HEK293 (cell line): Measurements from ENCODE around the gene PKDCC.

ENCODE experiments used
- CTCF ChIA-PET: fragments of 350-600 bp; formaldehyde crosslinking; extraction: SDS; loops from one replicate; lab custom pipeline; 2021; ENCODE audit warnings: antibody characterized with exemption; lab: Yijun Ruan, JAX
- POLR2A ChIA-PET: fragments of 300-600 bp; formaldehyde crosslinking; extraction: SDS; loops from one replicate; lab custom pipeline; 2020; ENCODE audit warnings: antibody characterized with exemption, inconsistent platforms; lab: Yijun Ruan, JAX
- H3K27ac ChIP-seq: fragments of 200-500 bp; sonication (Bioruptor generic); 2 replicates; pipeline ENCODE4 v1.5.1; 2014; ENCODE audit warnings: low read depth, low read length, control low read depth, inconsistent platforms; ENCODE audit errors: extremely low read depth
- H3K36me3 ChIP-seq, 2 experiments: fragments of 200-500 bp in 1 of 2; sonication (Bioruptor generic) in 1 of 2; 1 replicate in 1 of 2; 2 replicates in 1 of 2; pipeline ENCODE4 v1.5.1; 2014 to 2017; ENCODE audit warnings: inconsistent platforms in 2 of 2, low read length in 2 of 2; ENCODE audit not compliant: control insufficient read depth in 2 of 2, insufficient read depth in 1 of 2
- H3K4me1 ChIP-seq: fragments of 200-500 bp; sonication (Bioruptor generic); 2 replicates; pipeline ENCODE4 v1.5.1; 2014; ENCODE audit warnings: mild to moderate bottlenecking, low read length, inconsistent platforms; ENCODE audit not compliant: control insufficient read depth, insufficient read depth
- H3K4me3 ChIP-seq: 2 replicates; pipeline ENCODE4 v1.5.1; 2011; ENCODE audit warnings: low read depth, mild to moderate bottlenecking, control low read depth, low read length, moderate library complexity
- H3K9me3 ChIP-seq: fragments of 200-500 bp; sonication (Bioruptor generic); 2 replicates; pipeline ENCODE4 v1.5.1; 2014; ENCODE audit warnings: low read depth, low read length, inconsistent platforms; ENCODE audit not compliant: control insufficient read depth, insufficient read depth
- AEBP2 ChIP-seq: fragments of 450-650 bp; formaldehyde crosslinking; IDR thresholded peaks from 2 replicates; pipeline ENCODE4 v1.5.1; 2016; ENCODE audit warnings: missing biosample characterization, missing genetic modification characterization, borderline replicate concordance
- EGR2 ChIP-seq: fragments of 450-650 bp; formaldehyde crosslinking; IDR thresholded peaks from 2 replicates; pipeline ENCODE4 v1.5.1; 2016; ENCODE audit warnings: low read depth, missing biosample characterization, missing genetic modification characterization
- KLF16 ChIP-seq: fragments of 450-650 bp; formaldehyde crosslinking; IDR thresholded peaks from 2 replicates; pipeline ENCODE4 v1.5.1; 2017; ENCODE audit warnings: missing biosample characterization, missing genetic modification characterization
- PRDM4 ChIP-seq: fragments of 450-650 bp; formaldehyde crosslinking; IDR thresholded peaks from 2 replicates; pipeline ENCODE4 v1.5.1; 2017; ENCODE audit warnings: missing biosample characterization, missing genetic modification characterization
- SP7 ChIP-seq: fragments of 450-650 bp; formaldehyde crosslinking; IDR thresholded peaks from 2 replicates; pipeline ENCODE4 v1.5.1; 2016; ENCODE audit warnings: missing biosample characterization, missing genetic modification characterization
- ZBTB21 ChIP-seq: fragments of 450-650 bp; formaldehyde crosslinking; IDR thresholded peaks from 2 replicates; pipeline ENCODE4 v1.5.1; 2017; ENCODE audit warnings: missing biosample characterization, missing genetic modification characterization
- ZIC2 ChIP-seq: fragments of 450-650 bp; formaldehyde crosslinking; IDR thresholded peaks from 2 replicates; pipeline ENCODE4 v1.5.1; 2016; ENCODE audit warnings: missing biosample characterization, missing genetic modification characterization
- ZNF140 ChIP-seq: fragments of 450-650 bp; formaldehyde crosslinking; IDR thresholded peaks from 2 replicates; pipeline ENCODE4 v1.5.1; 2016; ENCODE audit warnings: missing biosample characterization, missing genetic modification characterization
- ZNF146 ChIP-seq: fragments of 450-650 bp; formaldehyde crosslinking; IDR thresholded peaks from 2 replicates; pipeline ENCODE4 v1.5.1; 2016; ENCODE audit warnings: missing biosample characterization, missing genetic modification characterization
- ZNF211 ChIP-seq: fragments of 450-650 bp; formaldehyde crosslinking; IDR thresholded peaks from 2 replicates; pipeline ENCODE4 v1.5.1; 2016; ENCODE audit warnings: low read depth, missing biosample characterization, missing genetic modification characterization
- ZNF292 ChIP-seq: fragments of 450-650 bp; formaldehyde crosslinking; IDR thresholded peaks from 2 replicates; pipeline ENCODE4 v1.5.1; 2016; ENCODE audit warnings: low read depth, missing biosample characterization, missing genetic modification characterization, borderline replicate concordance
- ZNF404 ChIP-seq: fragments of 450-650 bp; formaldehyde crosslinking; IDR thresholded peaks from 2 replicates; pipeline ENCODE4 v1.5.1; 2017; ENCODE audit warnings: missing biosample characterization, missing genetic modification characterization
- ZNF704 ChIP-seq: fragments of 450-650 bp; formaldehyde crosslinking; IDR thresholded peaks from 2 replicates; pipeline ENCODE4 v1.5.1; 2016; ENCODE audit warnings: missing biosample characterization, missing genetic modification characterization
- ZNF785 ChIP-seq: fragments of 450-650 bp; formaldehyde crosslinking; IDR thresholded peaks from 2 replicates; pipeline ENCODE4 v1.5.1; 2016; ENCODE audit warnings: missing biosample characterization, missing genetic modification characterization
- ZNF792 ChIP-seq: fragments of 450-650 bp; formaldehyde crosslinking; IDR thresholded peaks from 2 replicates; pipeline ENCODE4 v1.5.1; 2016; ENCODE audit warnings: missing biosample characterization, missing genetic modification characterization

The PKDCC gene

DNA sequence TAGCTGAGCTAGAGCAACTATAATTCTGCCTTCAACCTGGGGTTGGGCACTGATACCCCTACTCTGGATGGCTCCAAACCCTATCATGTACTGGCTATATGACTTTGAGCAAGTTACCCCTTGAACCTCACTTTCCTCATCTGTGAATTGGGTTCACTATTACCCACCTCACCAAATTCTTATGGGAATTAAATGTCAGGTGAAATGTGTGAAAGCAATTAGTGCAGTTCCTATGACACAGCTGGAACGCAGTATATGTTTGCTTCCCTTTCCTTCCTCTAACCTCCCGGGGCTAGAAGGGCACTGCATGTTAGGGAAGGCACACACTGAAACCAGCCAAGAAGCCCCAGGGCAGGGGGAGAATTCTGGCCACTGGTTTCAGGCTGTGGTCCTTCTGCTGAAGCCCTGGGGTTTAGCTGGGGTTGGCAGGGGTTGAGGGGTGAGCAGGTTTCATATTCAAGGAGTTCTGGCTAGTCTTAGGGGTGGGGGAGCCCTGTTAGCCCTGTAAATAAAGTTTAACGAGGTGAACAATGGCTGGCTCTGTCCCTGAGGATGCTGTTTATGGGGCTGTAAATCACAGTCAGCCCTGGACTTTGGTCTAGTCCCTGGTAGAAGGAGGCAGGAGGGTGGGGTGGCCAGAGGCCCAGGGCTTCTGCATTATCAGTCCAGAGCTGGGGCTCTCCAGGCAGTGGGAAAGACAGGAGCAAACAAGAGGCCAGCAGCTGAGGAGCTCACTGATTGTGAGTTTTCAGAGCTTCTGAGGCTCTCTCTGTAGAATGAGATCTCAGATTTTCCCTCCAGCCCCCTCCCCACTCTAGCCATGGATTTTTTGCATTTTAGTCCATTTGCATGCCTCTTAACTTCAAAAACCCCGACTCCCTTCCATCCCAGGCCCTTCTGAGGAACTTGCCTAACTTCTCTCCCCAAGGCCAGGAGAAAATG is 8.0 kb downstream of the PKDCC start:
- no peak overlapping the region for H3K4me3 ChIP-seq
- CTCF ChIA-PET = interaction anchor here (0.6 to 0.7 kb wide), 2 partner anchors 118 to 353 kb away, joined by 3 to 4 read pairs; no protein-coding TSS in a partner anchor
- H3K36me3 ChIP-seq = peaks cover 3 to 79% of the 10 kb centered on the region in 2 experiments; a peak in 2 of 3 replicates
- TF ChIP-seq ZNF785 (tag by site-specific recombination) (no peak), ZNF704 (tag by site-specific recombination) (no peak), PRDM4 (tag by site-specific recombination) (peak; percentile 7; the same call in 1 of the 2 replicates), ZIC2 (tag by site-specific recombination) (0 out of 2 replicates have a peak, but pooled peaks have one; percentile 25)
- H3K27ac ChIP-seq = no peak overlapping the region
- POLR2A ChIA-PET = interaction anchor here (1.4 kb wide), 1 partner anchor 8 kb away, joined by 3 read pairs; the partner anchor contains the start of gene PKDCC
- H3K9me3 ChIP-seq = no peaks in the 10 kb centered on the region
- peaks cover 4% of the 10 kb centered on the region for H3K4me1 ChIP-seq

DNA sequence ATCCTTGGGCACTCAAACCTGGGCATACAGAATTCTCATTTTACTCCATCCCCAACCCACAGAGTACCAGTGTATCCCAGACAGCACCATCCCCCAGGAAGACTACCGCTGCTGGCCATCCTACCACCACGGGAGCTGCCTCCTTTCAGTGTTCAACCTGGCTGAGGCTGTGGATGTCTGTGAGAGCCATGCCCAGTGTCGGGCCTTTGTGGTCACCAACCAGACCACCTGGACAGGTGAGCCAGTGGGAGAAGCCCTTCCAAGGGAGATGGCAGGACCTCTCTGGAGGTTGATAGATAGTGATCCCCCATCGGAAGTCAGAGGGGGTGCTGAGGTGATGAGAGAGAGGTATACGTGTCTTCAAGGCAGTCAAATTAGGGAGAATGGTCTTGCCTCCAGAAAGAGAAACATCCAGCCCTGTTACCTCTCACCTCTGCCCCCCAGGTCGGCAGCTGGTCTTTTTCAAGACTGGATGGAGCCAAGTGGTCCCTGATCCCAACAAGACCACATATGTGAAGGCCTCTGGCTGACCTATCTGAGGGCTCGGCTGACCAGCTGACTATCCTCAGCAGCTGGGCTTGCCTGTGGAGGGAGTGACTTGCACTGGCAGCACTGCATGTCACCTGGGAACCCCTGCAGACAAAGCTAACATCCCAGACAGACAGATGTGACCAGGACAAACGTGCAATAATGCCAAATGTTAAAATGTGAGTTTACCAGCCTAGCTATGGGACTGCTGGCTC is 9.5 kb downstream of the PKDCC start:
- TF ChIP-seq KLF16 (tag by site-specific recombination) (no peak), ZNF140 (tag by site-specific recombination) (no peak), ZNF404 (tag by site-specific recombination) (no peak), ZNF211 (no peak), ZNF292 (tag by site-specific recombination) (no peak), AEBP2 (tag by site-specific recombination) (no peak), ZNF146 (no peak), EGR2 (no peak), ZNF792 (no peak), ZBTB21 (tag by site-specific recombination) (no peak), SP7 (tag by site-specific recombination) (no peak)
- TF ChIP-seq, all 188 proteins: peak for 0
- Histone ChIP-seq H3K4me1 (peaks cover 9% of the 10 kb centered on the region; the same call in 1 of the 2 replicates), H3K36me3 (peaks cover 3 to 71% of the 10 kb centered on the region in 2 experiments; a peak in 2 of 3 replicates), H3K4me3 (no peak overlapping the region), H3K9me3 (no peaks in the 10 kb centered on the region), H3K27ac (no peak overlapping the region)
- ChIA-PET CTCF (interaction anchor here (0.6 to 1.2 kb wide), 2 partner anchors 9 to 139 kb away, joined by 3 read pairs; no protein-coding TSS in a partner anchor), POLR2A (interaction anchor here (1.4 kb wide), 1 partner anchor 10 kb away, joined by 3 read pairs; the partner anchor contains the start of gene PKDCC)
